BJ (cell line): ENCODE results near the gene CCL14. TPM values are rescaled to one million over a fixed set of nuclear protein-coding genes. Genes with fewer than 3 reads are reported as not detected.

Experiments used
- CTCF ChIA-PET: fragments of 350-600 bp; formaldehyde crosslinking; extraction: SDS; loops from one replicate; lab custom pipeline; 2021; ENCODE audit warnings: antibody characterized with exemption, inconsistent platforms; lab: Yijun Ruan, JAX
- POLR2A ChIA-PET: fragments of 300-600 bp; sonication (Branson Sonifier 250); formaldehyde crosslinking; extraction: SDS; loops from one replicate; lab custom pipeline; 2021; ENCODE audit warnings: antibody characterized with exemption; lab: Charles Lee
- DNase-seq: peaks from one replicate; pipeline ENCODE4 v3.0.0-alpha.2; 2011; ENCODE audit warnings: low read depth
- H3K27me3 ChIP-seq: 2 replicates; pipeline ENCODE4 v1.6.0; 2011; ENCODE audit warnings: low read length; ENCODE audit not compliant: control insufficient read depth, insufficient read depth
- H3K36me3 ChIP-seq: 2 replicates; pipeline ENCODE4 v1.5.1; 2011; ENCODE audit warnings: low read length; ENCODE audit not compliant: control insufficient read depth, insufficient read depth
- H3K4me3 ChIP-seq: 2 replicates; pipeline ENCODE4 v1.5.1; 2011; ENCODE audit warnings: low read depth, mild to moderate bottlenecking, control low read depth, low read length
- CTCF ChIP-seq: IDR thresholded peaks from 2 replicates; pipeline ENCODE4 v1.5.1; 2011; ENCODE audit warnings: low read depth, mild to moderate bottlenecking, control low read depth, inconsistent platforms, low read length, moderate library complexity; ENCODE audit not compliant: insufficient read depth
- polyA plus RNA-seq: library from polyadenylated mRNA; depleted of rRNA; stranded (reverse); fragments of >200 nt; gene quantifications from 2 replicates; pipeline ENCODE4 v1.2.3, GENCODE V29; 2011

CCL14 gene
- polyA plus RNA-seq, 1 experiment = not detected

- no peak for DNase-seq
- ChIA-PET POLR2A (no interaction called here), CTCF (interaction anchor here (1.5 kb wide), 1 partner anchor 46 kb away, joined by 3 read pairs; no protein-coding TSS in a partner anchor)
- H3K4me3 ChIP-seq = no peak overlapping the region
- H3K27me3 ChIP-seq = peaks cover 2% of the 10 kb centered on the region; the same call in 1 of the 2 replicates
- no peak for TF ChIP-seq CTCF
- no peaks in the 10 kb centered on the region for H3K36me3 ChIP-seq
These were observed 28.4 kb upstream of the CCL14 start for GRCh38 chr17:36014946-36015345.

GRCh38 chr17:36011201-36011600 lies 24.7 kb upstream of the CCL14 start:
- ChIA-PET POLR2A (no interaction called here), CTCF (interaction anchor here (1.0 kb wide), 1 partner anchor 15 kb away, joined by 3 read pairs; no protein-coding TSS in a partner anchor)
- TF ChIP-seq CTCF = no peak

GRCh38 chr17:36008998-36009665 lies 22.6 kb upstream of the CCL14 start:
- TF ChIP-seq CTCF = peak; percentile 54; the same call in 1 of the 2 replicates
- Histone ChIP-seq H3K4me3 (no peak overlapping the region), H3K27me3 (peaks cover 4% of the 10 kb centered on the region), H3K36me3 (no peaks in the 10 kb centered on the region)
- DNase-seq = no peak
- CTCF ChIA-PET = interaction anchor here (0.7 to 1.4 kb wide), 5 partner anchors 36 to 1616 kb away, joined by 3 to 5 read pairs (median 3); no protein-coding TSS in a partner anchor
- POLR2A ChIA-PET = no interaction called here

More at GRCh38 chr17:36011201-36011600, 24.7 kb upstream of the CCL14 start:
- Histone ChIP-seq H3K27me3 (peaks cover 2% of the 10 kb centered on the region; the same call in 1 of the 2 replicates), H3K36me3 (no peaks in the 10 kb centered on the region), H3K4me3 (no peak overlapping the region)
- DNase-seq = no peak

DNA sequence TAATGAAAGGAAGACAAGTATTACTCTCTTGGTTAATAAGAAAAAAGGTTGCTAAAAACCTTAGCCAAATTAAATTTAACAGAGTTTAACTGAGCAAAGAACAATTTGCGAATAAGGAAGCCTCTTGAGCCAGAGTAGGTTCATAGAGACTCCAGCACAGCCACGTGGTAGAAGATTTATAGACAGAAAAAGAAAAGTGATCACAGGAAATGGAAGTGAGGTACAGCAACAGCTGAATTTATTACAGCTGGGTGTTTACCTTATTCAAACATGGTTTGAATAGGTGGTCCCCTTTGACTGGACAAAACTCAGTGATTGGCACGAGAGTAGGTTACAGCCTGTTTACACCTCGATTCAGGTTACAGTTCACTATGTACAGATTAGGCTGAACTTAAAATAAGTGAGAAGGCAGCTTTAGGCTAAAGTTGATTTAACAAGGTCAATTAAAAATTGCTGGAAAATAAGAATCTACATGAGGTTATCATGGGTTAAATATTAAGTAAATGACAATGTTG lies 18.1 kb upstream of the CCL14 start:
- POLR2A ChIA-PET = no interaction called here
- H3K4me3 ChIP-seq = no peak overlapping the region
- H3K36me3 ChIP-seq = no peaks in the 10 kb centered on the region
- TF ChIP-seq CTCF = no peak
- DNase-seq = no peak
- CTCF ChIA-PET = interaction anchor here (0.7 to 1.4 kb wide), 4 partner anchors 8 to 31 kb away, joined by 3 to 4 read pairs (median 3); no protein-coding TSS in a partner anchor
- H3K27me3 ChIP-seq = peaks cover 2% of the 10 kb centered on the region; the same call in 1 of the 2 replicates

DNA sequence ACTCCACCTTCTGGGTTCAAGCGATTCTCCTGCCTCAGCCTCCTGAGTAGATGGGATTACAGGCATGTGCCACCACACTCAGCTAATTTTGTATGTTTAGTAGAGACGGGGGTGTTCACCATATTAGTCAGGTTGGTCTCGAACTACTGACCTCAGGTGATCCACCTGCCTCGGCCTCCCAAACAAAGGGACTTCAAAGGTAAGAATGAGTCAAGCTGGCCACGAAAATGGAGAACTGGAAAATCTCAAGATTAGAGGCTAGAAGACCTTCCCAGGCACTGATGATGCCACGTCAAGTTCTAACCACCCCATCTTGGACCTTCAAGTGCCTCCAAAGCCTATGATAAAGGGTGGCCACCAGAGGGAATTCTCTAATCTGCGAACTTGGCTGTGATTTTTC lies 16.1 kb upstream of the CCL14 start:
- DNase-seq = no peak
- CTCF ChIA-PET = no interaction called here
- no peaks in the 10 kb centered on the region for H3K36me3 ChIP-seq
- H3K27me3 ChIP-seq = peaks cover 2% of the 10 kb centered on the region; the same call in 1 of the 2 replicates
- H3K4me3 ChIP-seq = no peak overlapping the region
- POLR2A ChIA-PET = no interaction called here
- TF ChIP-seq CTCF = no peak
